WTC11 (cell line): ENCODE results near the gene ZNF789. TPM values are rescaled to one million over a fixed set of nuclear protein-coding genes. Genes with fewer than 3 reads are reported as not detected.

Experiments used
- AR ChIP-seq: fragments of 250-450 bp; sonication (Bioruptor Pico); IDR thresholded peaks from 2 replicates; pipeline ENCODE4 v1.9.0; 2021; ENCODE audit warnings: mild to moderate bottlenecking
- ARID4B ChIP-seq: sonication (generic); formaldehyde crosslinking; IDR thresholded peaks from 2 replicates; pipeline ENCODE4 v1.8.0; 2023; ENCODE audit warnings: missing genetic modification reagents, mild to moderate bottlenecking, borderline replicate concordance
- ATF3 ChIP-seq: sonication (generic); formaldehyde crosslinking; conservative IDR thresholded peaks from 2 replicates; pipeline ENCODE4 v1.8.1; 2022; ENCODE audit warnings: mild to moderate bottlenecking, missing genetic modification reagents
- CREB1 ChIP-seq: sonication (generic); formaldehyde crosslinking; IDR thresholded peaks from 2 replicates; pipeline ENCODE4 v1.8.0; 2023; ENCODE audit warnings: mild to moderate bottlenecking, missing genetic modification reagents
- CREM ChIP-seq: sonication (generic); formaldehyde crosslinking; IDR thresholded peaks from 2 replicates; pipeline ENCODE4 v1.8.1; 2022; ENCODE audit warnings: mild to moderate bottlenecking, missing genetic modification reagents, moderate library complexity
- E2F5 ChIP-seq: sonication (generic); formaldehyde crosslinking; IDR thresholded peaks from 2 replicates; pipeline ENCODE4 v1.8.1; 2022; ENCODE audit warnings: mild to moderate bottlenecking, moderate library complexity, missing genetic modification reagents
- FOXP4 ChIP-seq: sonication (generic); formaldehyde crosslinking; IDR thresholded peaks from 2 replicates; pipeline ENCODE4 v1.8.0; 2022; ENCODE audit warnings: mild to moderate bottlenecking, missing genetic modification reagents
- HMGA2 ChIP-seq: fragments of 250-450 bp; sonication (Bioruptor Pico); IDR thresholded peaks from 2 replicates; pipeline ENCODE4 v1.4.0; 2021; ENCODE audit warnings: mild to moderate bottlenecking, moderate library complexity
- HMGXB4 ChIP-seq: sonication (generic); formaldehyde crosslinking; IDR thresholded peaks from 2 replicates; pipeline ENCODE4 v1.8.1; 2023; ENCODE audit warnings: mild to moderate bottlenecking, moderate library complexity, missing genetic modification reagents
- MXD4 ChIP-seq: fragments of 250-450 bp; sonication (Bioruptor Pico); IDR thresholded peaks from 2 replicates; pipeline ENCODE4 v1.8.0; 2021; ENCODE audit warnings: mild to moderate bottlenecking, moderate library complexity, borderline replicate concordance
- MYBL2 ChIP-seq: sonication (generic); formaldehyde crosslinking; IDR thresholded peaks from 2 replicates; pipeline ENCODE4 v1.8.1; 2023; ENCODE audit warnings: mild to moderate bottlenecking, moderate library complexity, missing genetic modification reagents
- NR1H2 ChIP-seq: sonication (generic); formaldehyde crosslinking; IDR thresholded peaks from 2 replicates; pipeline ENCODE4 v1.9.0; 2021; ENCODE audit warnings: mild to moderate bottlenecking, moderate library complexity, missing genetic modification reagents
- PREB ChIP-seq: sonication (generic); formaldehyde crosslinking; IDR thresholded peaks from 2 replicates; pipeline ENCODE4 v1.8.1; 2022; ENCODE audit warnings: mild to moderate bottlenecking, missing genetic modification reagents, moderate library complexity, borderline replicate concordance
- SMAD4 ChIP-seq: sonication (generic); formaldehyde crosslinking; IDR thresholded peaks from 2 replicates; pipeline ENCODE4 v1.8.0; 2022; ENCODE audit warnings: mild to moderate bottlenecking, missing genetic modification reagents
- TP53 ChIP-seq: sonication (generic); formaldehyde crosslinking; IDR thresholded peaks from 2 replicates; pipeline ENCODE4 v1.8.1; 2023; ENCODE audit warnings: mild to moderate bottlenecking, missing genetic modification reagents
- USF2 ChIP-seq: sonication (generic); formaldehyde crosslinking; IDR thresholded peaks from 2 replicates; pipeline ENCODE4 v1.8.1; 2023; ENCODE audit warnings: mild to moderate bottlenecking, missing genetic modification reagents, moderate library complexity
- ZBTB21 ChIP-seq: sonication (generic); formaldehyde crosslinking; IDR thresholded peaks from 2 replicates; pipeline ENCODE4 v1.8.1; 2023; ENCODE audit warnings: mild to moderate bottlenecking, missing genetic modification reagents, borderline replicate concordance
- ZNF121 ChIP-seq: sonication (generic); formaldehyde crosslinking; IDR thresholded peaks from 2 replicates; pipeline ENCODE4 v1.8.0; 2023; ENCODE audit warnings: missing genetic modification reagents
- ZNF232 ChIP-seq: sonication (generic); formaldehyde crosslinking; IDR thresholded peaks from 2 replicates; pipeline ENCODE4 v1.8.0; 2022; ENCODE audit warnings: mild to moderate bottlenecking, missing genetic modification reagents
- ZNF263 ChIP-seq: sonication (generic); formaldehyde crosslinking; IDR thresholded peaks from 2 replicates; pipeline ENCODE4 v1.8.1; 2022; ENCODE audit warnings: low read depth, mild to moderate bottlenecking, moderate library complexity, missing genetic modification reagents
- ZSCAN18 ChIP-seq: fragments of 250-450 bp; sonication (Bioruptor Pico); IDR thresholded peaks from 2 replicates; pipeline ENCODE4 v2.1.2; 2022; ENCODE audit warnings: mild to moderate bottlenecking, moderate library complexity
- total RNA-seq: library from RNA; stranded (reverse); gene quantifications from 3 replicates; pipeline ENCODE4 v1.2.3, GENCODE V29; 2021

ZNF789 gene
- total RNA-seq, 1 experiment from 2014 or later: 14.0 TPM

GRCh38 chr7:99438573-99439480, 33.9 kb upstream of the ZNF789 start, which contains the start of the genes CPSF4 and PTCD1 (continued):
- TF ChIP-seq MYBL2 (CRISPR knock-in tag) (peak; percentile 95), ATF3 (no peak), CREB1 (CRISPR knock-in tag) (no peak), PREB (no peak), SMAD4 (CRISPR knock-in tag) (no peak), NR1H2 (CRISPR knock-in tag) (no peak), TP53 (CRISPR knock-in tag) (0 out of 2 replicates have a peak, but pooled peaks have one; percentile 25), ZNF263 (CRISPR knock-in tag) (peak; percentile 87), CREM (CRISPR knock-in tag) (peak; percentile 43; the same call in 1 of the 2 replicates), ZBTB21 (no peak), FOXP4 (CRISPR knock-in tag) (peak; percentile 68), ZNF232 (CRISPR knock-in tag) (0 out of 2 replicates have a peak, but pooled peaks have one; percentile 67), E2F5 (peak; percentile 96), HMGA2 (CRISPR knock-in tag) (no peak), USF2 (peak; percentile 42; the same call in 1 of the 2 replicates), HMGXB4 (CRISPR knock-in tag) (peak; percentile 93), ZNF121 (CRISPR knock-in tag) (no peak), AR (CRISPR knock-in tag) (no peak), ZSCAN18 (no peak), ARID4B (CRISPR knock-in tag) (peak; percentile 83; the same call in 1 of the 2 replicates), MXD4 (no peak)
